ENCODE data around the gene PHC2. TPM values are rescaled to one million over a fixed set of nuclear protein-coding genes. Genes with fewer than 3 reads are reported as not detected.

Gene PHC2
- total RNA-seq, 1 donor from 2014 or later, result 140 TPM

- no peak overlapping the region for H3K4me3 ChIP-seq (ENCODE audit: low read depth, low read length)
- no peak for TF ChIP-seq CTCF (conservative IDR thresholded peaks at IDR 0.05; ENCODE audit: low read depth, low read length)
- DNase-seq (ENCODE audit: low read depth), result no peak
Measured at GRCh38 chr1:33286451-33287185, 144.3 kb downstream of the PHC2 start.

- no peak for TF ChIP-seq CTCF (conservative IDR thresholded peaks at IDR 0.05; ENCODE audit: low read depth, low read length)
- no peak overlapping the region for H3K4me3 ChIP-seq (ENCODE audit: low read depth, low read length)
- DNase-seq (ENCODE audit: low read depth), result no peak
Measured at GRCh38 chr1:33284049-33284448, 146.8 kb downstream of the PHC2 start.

- DNase-seq (ENCODE audit: low read depth), result no peak
- no peak for TF ChIP-seq CTCF (conservative IDR thresholded peaks at IDR 0.05; ENCODE audit: low read depth, low read length)
- H3K4me3 ChIP-seq (ENCODE audit: low read depth, low read length), result no peak overlapping the region
Measured at GRCh38 chr1:33282791-33283190, 148.1 kb downstream of the PHC2 start.

- no peak overlapping the region for H3K4me3 ChIP-seq (ENCODE audit: low read depth, low read length)
- DNase-seq (ENCODE audit: low read depth), result no peak
- no peak for TF ChIP-seq CTCF (conservative IDR thresholded peaks at IDR 0.05; ENCODE audit: low read depth, low read length)
Measured at GRCh38 chr1:33281554-33282303, 149.2 kb downstream of the PHC2 start.

GRCh38 chr1:33280091-33280661 lies 150.7 kb downstream of the PHC2 start:
- no peak overlapping the region for H3K4me3 ChIP-seq (ENCODE audit: low read depth, low read length)
- DNase-seq (ENCODE audit: low read depth), result no peak

DNA sequence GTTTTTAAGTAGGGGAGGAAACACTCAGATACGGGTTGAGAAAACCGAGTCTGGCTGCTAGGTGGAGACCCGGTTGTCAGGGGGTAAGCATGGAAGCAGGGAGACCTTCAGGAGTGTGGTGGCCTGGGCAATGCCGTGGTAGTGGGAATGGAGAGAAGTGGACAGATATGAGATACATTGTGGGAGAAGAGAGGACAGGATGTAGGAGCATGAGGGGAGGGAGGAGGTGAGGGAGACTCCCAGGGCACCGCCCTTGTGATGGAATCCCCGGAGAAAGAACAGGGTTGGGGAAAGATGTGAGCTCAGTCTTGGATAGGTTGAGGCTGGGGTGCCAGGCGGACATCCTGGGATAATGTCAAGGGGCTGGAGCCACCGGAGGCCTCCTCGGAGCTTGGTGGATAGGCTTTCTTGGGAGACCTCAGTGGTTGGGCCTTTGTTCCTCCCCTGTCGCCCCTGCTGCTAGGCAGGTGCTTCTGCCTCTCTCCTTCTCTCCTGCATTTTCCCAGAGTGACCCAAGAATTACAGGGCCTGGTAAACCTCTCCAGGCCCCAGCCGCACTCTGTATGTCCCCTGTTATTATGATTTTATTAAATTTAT lies 153.3 kb downstream of the PHC2 start:
- no peak for TF ChIP-seq CTCF (conservative IDR thresholded peaks at IDR 0.05; ENCODE audit: low read depth, low read length)
- no peak for DNase-seq (ENCODE audit: low read depth)
- no peak overlapping the region for H3K4me3 ChIP-seq (ENCODE audit: low read depth, low read length)

More at GRCh38 chr1:33280091-33280661, 150.7 kb downstream of the PHC2 start:
- TF ChIP-seq CTCF (conservative IDR thresholded peaks at IDR 0.05; ENCODE audit: low read depth, low read length), result no peak

All from epithelial cell of proximal tubule (primary cell).